Urothelium cell line (cell line): Measurements from ENCODE around the gene WDFY3.

Experiments used
- DNase-seq: peaks from one replicate; pipeline ENCODE4 v3.0.0; 2011; ENCODE audit warnings: low spot score, mixed read lengths
- FAIRE-seq: peaks from 2 replicates; lab custom pipeline; 2011; peaks lifted over from hg19 to GRCh38; lab: Jason Lieb, UNC

The WDFY3 gene

GRCh38 chr4:84634961-84635360, 331.5 kb downstream of the WDFY3 start:
- no peak for FAIRE-seq
- DNase-seq = no peak

GRCh38 chr4:84632092-84632491, 334.4 kb downstream of the WDFY3 start:
- DNase-seq (no peak), FAIRE-seq (no peak)

- FAIRE-seq = no peak
- no peak for DNase-seq
These were observed 334.9 kb downstream of the WDFY3 start for GRCh38 chr4:84631573-84631972.

- DNase-seq (no peak), FAIRE-seq (no peak)
These were observed 339.8 kb downstream of the WDFY3 start for GRCh38 chr4:84626673-84627072.

GRCh38 chr4:84623661-84624060, 342.8 kb downstream of the WDFY3 start:
- DNase-seq = no peak
- FAIRE-seq = no peak

- no peak for FAIRE-seq
These were observed 343.5 kb downstream of the WDFY3 start for GRCh38 chr4:84622959-84623358.

More at GRCh38 chr4:84622959-84623358, 343.5 kb downstream of the WDFY3 start:
- no peak for DNase-seq
